ENCODE data around the gene GNPTAB. TPM values are rescaled to one million over a fixed set of nuclear protein-coding genes. Genes with fewer than 3 reads are reported as not detected.
A peak's percentile ranks its signal among the peaks of the same experiment; 100 is the strongest.

The GNPTAB gene
- polyA plus RNA-seq, 1 donor: 41.1 TPM

GRCh38 chr12:101697930-101698799 lies 132.6 kb downstream of the GNPTAB start:
- peak overlapping the region; percentile 84 for H3K4me3 ChIP-seq (ENCODE audit: low read length)
- no CpG with 5 or more reads among the region's 67 CpGs for WGBS (ENCODE audit: insufficient coverage, low lambda C conversion rate)
- peak; percentile 39 to 76 for DNase-seq
- H3K36me3 ChIP-seq (ENCODE audit: control insufficient read depth, insufficient read depth, low read length): no peaks in the 10 kb centered on the region
- H3K9me3 ChIP-seq (ENCODE audit: control insufficient read depth, low read depth, low read length): no peaks in the 10 kb centered on the region
- H3K27me3 ChIP-seq (ENCODE audit: control insufficient read depth, insufficient read depth, low read length): no peaks in the 10 kb centered on the region
- H3K27ac ChIP-seq (ENCODE audit: low read length): peak overlapping the region; percentile 92
- peaks cover 10% of the 10 kb centered on the region for H3K4me1 ChIP-seq (ENCODE audit: control insufficient read depth, insufficient read depth, low read length)

- no peaks in the 10 kb centered on the region for H3K36me3 ChIP-seq (ENCODE audit: control insufficient read depth, insufficient read depth, low read length)
- H3K27me3 ChIP-seq (ENCODE audit: control insufficient read depth, insufficient read depth, low read length): no peaks in the 10 kb centered on the region
- peaks cover 12% of the 10 kb centered on the region for H3K4me1 ChIP-seq (ENCODE audit: control insufficient read depth, insufficient read depth, low read length)
- peak; percentile 80 to 90 for DNase-seq
- no peaks in the 10 kb centered on the region for H3K9me3 ChIP-seq (ENCODE audit: control insufficient read depth, low read depth, low read length)
- WGBS (ENCODE audit: insufficient coverage, low lambda C conversion rate): no CpG with 5 or more reads among the region's 80 CpGs
- peak within 1 kb of the TSS; percentile 84 for H3K4me3 ChIP-seq (ENCODE audit: low read length)
- peak within 1 kb of the TSS; percentile 93 for H3K27ac ChIP-seq (ENCODE audit: low read length)
These were observed 133.4 kb downstream of the GNPTAB start, which contains the start of gene CHPT1 for GRCh38 chr12:101697197-101697929. Gene CHPT1 (plus strand): TSS chr12:101697640. CDS start chr12:101697862, 222 bp downstream.

GRCh38 chr12:101696251-101697196 lies 134.2 kb downstream of the GNPTAB start:
- DNase-seq: peak; percentile 87 to 94
- H3K4me3 ChIP-seq (ENCODE audit: low read length): peak overlapping the region; percentile 75
- H3K27me3 ChIP-seq (ENCODE audit: control insufficient read depth, insufficient read depth, low read length): no peaks in the 10 kb centered on the region
- no peaks in the 10 kb centered on the region for H3K36me3 ChIP-seq (ENCODE audit: control insufficient read depth, insufficient read depth, low read length)
- H3K4me1 ChIP-seq (ENCODE audit: control insufficient read depth, insufficient read depth, low read length): peaks cover 18% of the 10 kb centered on the region
- no peaks in the 10 kb centered on the region for H3K9me3 ChIP-seq (ENCODE audit: control insufficient read depth, low read depth, low read length)
- 100% methylated on average over 1 of the region's 18 CpGs for WGBS (ENCODE audit: insufficient coverage, low lambda C conversion rate)
- peak overlapping the region; percentile 93 for H3K27ac ChIP-seq (ENCODE audit: low read length)

- H3K27ac ChIP-seq (ENCODE audit: low read length): peak overlapping the region; percentile 93
- no peak overlapping the region for H3K4me3 ChIP-seq (ENCODE audit: low read length)
- DNase-seq: peak; percentile 53 to 73
- H3K4me1 ChIP-seq (ENCODE audit: control insufficient read depth, insufficient read depth, low read length): peaks cover 24% of the 10 kb centered on the region
- H3K36me3 ChIP-seq (ENCODE audit: control insufficient read depth, insufficient read depth, low read length): no peaks in the 10 kb centered on the region
- WGBS (ENCODE audit: insufficient coverage, low lambda C conversion rate): no CpG with 5 or more reads among the region's 1 CpG
- no peaks in the 10 kb centered on the region for H3K27me3 ChIP-seq (ENCODE audit: control insufficient read depth, insufficient read depth, low read length)
- no peaks in the 10 kb centered on the region for H3K9me3 ChIP-seq (ENCODE audit: control insufficient read depth, low read depth, low read length)
These were observed 135.1 kb downstream of the GNPTAB start for GRCh38 chr12:101695706-101696105.

Other genes with a start within 250 kb of the GNPTAB start
- 4.0 TPM for gene MYBPC1, start 236.0 kb downstream of the GNPTAB start, polyA plus RNA-seq
- 174 TPM for gene CHPT1, start 133.3 kb downstream of the GNPTAB start, polyA plus RNA-seq
- gene SYCP3, start 91.5 kb downstream of the GNPTAB start, polyA plus RNA-seq: 1.7 TPM
- gene DRAM1, start 46.6 kb upstream of the GNPTAB start, polyA plus RNA-seq: 7.8 TPM
- gene WASHC3, start 231.0 kb upstream of the GNPTAB start, polyA plus RNA-seq: 39.9 TPM

All from large intestine (tissue), 3 donors.